PC-3 (cell line): ENCODE data around the gene NADK2. TPM values are rescaled to one million over a fixed set of nuclear protein-coding genes. Genes with fewer than 3 reads are reported as not detected.

Source experiments
- ATAC-seq: fragments of 200-7000 bp; cut with Tn5 transposase; 2 replicates; pipeline ENCODE4 v1.9.1; 2020; ENCODE audit warnings: mild to moderate bottlenecking, moderate library complexity
- BruUV-seq: library from RNA; stranded (reverse); fragments of 400-500 nt; replicated peaks from 2 replicates; lab custom pipeline; 2021; lab: Mats Ljungman, UMichigan
- CTCF ChIA-PET: fragments of 300-600 bp; sonication (Branson Sonifier 250); formaldehyde crosslinking; loops from one replicate; lab custom pipeline; 2022; ENCODE audit warnings: antibody characterized with exemption; lab: Charles Lee
- POLR2A ChIA-PET: fragments of 300-600 bp; sonication (Branson Sonifier 250); formaldehyde crosslinking; loops from one replicate; lab custom pipeline; 2022; ENCODE audit warnings: antibody characterized with exemption; ENCODE audit not compliant: unreplicated experiment; lab: Charles Lee
- DNase-seq: peaks from one replicate; pipeline ENCODE4 v3.0.0-alpha.2; 2015
- H2AFZ ChIP-seq: fragments of 300-600 bp; sonication (generic); 2 replicates; pipeline ENCODE4 v1.6.0; 2016; ENCODE audit warnings: antibody characterized with exemption, low read length
- H3F3A ChIP-seq: fragments of 300-600 bp; sonication (generic); one replicate; pipeline ENCODE4 v1.6.0; 2017; ENCODE audit warnings: antibody characterized with exemption, low read length, control low read depth, mild to moderate bottlenecking; ENCODE audit not compliant: unreplicated experiment
- H3K27ac ChIP-seq: fragments of 300-600 bp; sonication (generic); 2 replicates; pipeline ENCODE4 v1.5.1; 2016; ENCODE audit warnings: mild to moderate bottlenecking, low read length
- H3K27me3 ChIP-seq: fragments of 300-600 bp; sonication (generic); 2 replicates; pipeline ENCODE4 v1.6.1; 2016; ENCODE audit warnings: low read length, mixed read lengths
- H3K36me3 ChIP-seq: fragments of 300-600 bp; sonication (generic); 2 replicates; pipeline ENCODE4 v1.6.1; 2016; ENCODE audit warnings: low read depth, mixed run types, low read length, mixed read lengths
- H3K4me1 ChIP-seq: fragments of 300-600 bp; sonication (generic); 2 replicates; pipeline ENCODE4 v1.5.1; 2016; ENCODE audit warnings: low read length; ENCODE audit not compliant: insufficient read depth
- H3K4me2 ChIP-seq: fragments of 300-600 bp; sonication (generic); 2 replicates; pipeline ENCODE4 v1.6.0; 2016; ENCODE audit warnings: low read length
- H3K4me3 ChIP-seq: fragments of 300-600 bp; sonication (generic); 2 replicates; pipeline ENCODE4 v1.5.1; 2016; ENCODE audit warnings: mild to moderate bottlenecking, low read length, mixed read lengths
- H3K79me2 ChIP-seq: fragments of 300-600 bp; sonication (generic); 2 replicates; pipeline ENCODE4 v1.6.1; 2017; ENCODE audit warnings: low read length, mixed read lengths
- H3K9ac ChIP-seq: fragments of 300-600 bp; sonication (generic); 2 replicates; pipeline ENCODE4 v1.6.0; 2016; ENCODE audit warnings: mild to moderate bottlenecking, low read length
- H3K9me2 ChIP-seq: fragments of 300-600 bp; sonication (generic); replicated peaks from 2 replicates; pipeline ENCODE4 v1.6.1; 2016; ENCODE audit warnings: mixed run types, low read length, mixed read lengths
- H3K9me3 ChIP-seq: fragments of 300-600 bp; sonication (generic); 2 replicates; pipeline ENCODE4 v1.6.1; 2016; ENCODE audit warnings: low read length, mixed read lengths
- H4K20me1 ChIP-seq: fragments of 300-600 bp; sonication (generic); 2 replicates; pipeline ENCODE4 v1.6.1; 2016; ENCODE audit warnings: low read length, mixed read lengths
- EZH2 ChIP-seq: fragments of 300-600 bp; sonication (generic); IDR thresholded peaks from one replicate; pipeline ENCODE4 v1.6.1; 2017; ENCODE audit warnings: antibody characterized with exemption, mild to moderate bottlenecking, low read length; ENCODE audit not compliant: unreplicated experiment
- EZH2phosphoT487 ChIP-seq: fragments of 300-600 bp; sonication (generic); IDR thresholded peaks from 2 replicates; pipeline ENCODE4 v1.6.1; 2018; ENCODE audit warnings: mild to moderate bottlenecking, antibody characterized with exemption, low read length, borderline replicate concordance
- intact Hi-C: fragments of 100-400 bp; cut with micrococcal nuclease; formaldehyde crosslinking; loops from 2 replicates; pipeline ENCODE4 v1.9.0; 2023
- total RNA-seq: library from RNA; depleted of rRNA; stranded (reverse); fragments of >200 nt; gene quantifications from 2 replicates; pipeline ENCODE4 v1.2.3, GENCODE V29; 2014
- TF ChIP-seq, protein P1 (sequence below): fragments of 300-600 bp; sonication (generic); conservative IDR thresholded peaks from 2 replicates; pipeline ENCODE4 v1.5.1; 2017; ENCODE audit warnings: antibody characterized with exemption, low read depth, mild to moderate bottlenecking, low read length

Gene NADK2
- total RNA-seq, 1 experiment from 2014 or later = 17.7 TPM

- no peak for ATAC-seq
- POLR2A ChIA-PET = no interaction called here
Observed at GRCh38 chr5:36269478-36269877, 27.8 kb upstream of the NADK2 start.

DNA sequence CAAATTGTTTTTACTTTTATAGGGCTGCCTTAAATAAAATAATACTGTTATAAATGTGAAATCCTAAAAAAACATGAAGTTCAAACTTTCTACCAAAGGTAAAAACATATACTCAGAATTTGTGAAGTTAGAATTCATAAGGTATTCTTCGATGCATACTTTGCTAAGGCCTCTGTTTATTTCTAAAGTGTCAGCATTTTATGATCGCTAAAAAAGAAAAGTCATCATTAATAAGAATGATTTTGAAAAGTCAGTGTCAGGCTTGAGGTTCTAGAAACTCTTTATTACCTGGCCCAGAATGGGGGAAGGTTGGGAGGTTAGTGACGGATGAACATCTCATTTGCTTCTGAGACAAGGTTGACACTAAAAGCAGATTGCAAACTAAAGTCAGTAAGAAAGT, 26.2 kb upstream of the NADK2 start:
- H3K36me3 ChIP-seq = no peaks in the 10 kb centered on the region
- intact Hi-C loops = no loop called here
- H2AFZ ChIP-seq = no peak overlapping the region
- no peaks in the 10 kb centered on the region for H3K9me2 ChIP-seq
- no TSS peak for BruUV-seq
- no peaks in the 10 kb centered on the region for H3K9me3 ChIP-seq
- no peaks in the 10 kb centered on the region for H3K79me2 ChIP-seq
- H3K27ac ChIP-seq = no peak overlapping the region
- ChIA-PET CTCF (no interaction called here), POLR2A (no interaction called here)
- no peaks in the 10 kb centered on the region; the same call in 1 of the 2 replicates for H3K27me3 ChIP-seq
- no peaks in the 10 kb centered on the region for H3F3A ChIP-seq
- H4K20me1 ChIP-seq = no peaks in the 10 kb centered on the region
- H3K4me1 ChIP-seq = no peaks in the 10 kb centered on the region
- no peak for TF ChIP-seq EZH2
- no peak for TF ChIP-seq EZH2phosphoT487
- H3K4me3 ChIP-seq = no peak overlapping the region
- H3K9ac ChIP-seq = no peak overlapping the region
- H3K4me2 ChIP-seq = no peak overlapping the region
- DNase-seq = no peak
- ATAC-seq = no peak

More at GRCh38 chr5:36269478-36269877, 27.8 kb upstream of the NADK2 start:
- Histone ChIP-seq H3K27me3 (no peaks in the 10 kb centered on the region; the same call in 1 of the 2 replicates), H3K9me3 (no peaks in the 10 kb centered on the region), H3K4me2 (no peak overlapping the region), H4K20me1 (no peaks in the 10 kb centered on the region), H3F3A (no peaks in the 10 kb centered on the region), H3K27ac (no peak overlapping the region), H3K36me3 (no peaks in the 10 kb centered on the region), H3K9me2 (no peaks in the 10 kb centered on the region), H2AFZ (no peak overlapping the region), H3K79me2 (no peaks in the 10 kb centered on the region), H3K4me3 (no peak overlapping the region), H3K4me1 (no peaks in the 10 kb centered on the region), H3K9ac (no peak overlapping the region)
- intact Hi-C loops = no loop called here
- TF ChIP-seq EZH2 (no peak), EZH2phosphoT487 (no peak)
- TF ChIP-seq, protein P1, sequence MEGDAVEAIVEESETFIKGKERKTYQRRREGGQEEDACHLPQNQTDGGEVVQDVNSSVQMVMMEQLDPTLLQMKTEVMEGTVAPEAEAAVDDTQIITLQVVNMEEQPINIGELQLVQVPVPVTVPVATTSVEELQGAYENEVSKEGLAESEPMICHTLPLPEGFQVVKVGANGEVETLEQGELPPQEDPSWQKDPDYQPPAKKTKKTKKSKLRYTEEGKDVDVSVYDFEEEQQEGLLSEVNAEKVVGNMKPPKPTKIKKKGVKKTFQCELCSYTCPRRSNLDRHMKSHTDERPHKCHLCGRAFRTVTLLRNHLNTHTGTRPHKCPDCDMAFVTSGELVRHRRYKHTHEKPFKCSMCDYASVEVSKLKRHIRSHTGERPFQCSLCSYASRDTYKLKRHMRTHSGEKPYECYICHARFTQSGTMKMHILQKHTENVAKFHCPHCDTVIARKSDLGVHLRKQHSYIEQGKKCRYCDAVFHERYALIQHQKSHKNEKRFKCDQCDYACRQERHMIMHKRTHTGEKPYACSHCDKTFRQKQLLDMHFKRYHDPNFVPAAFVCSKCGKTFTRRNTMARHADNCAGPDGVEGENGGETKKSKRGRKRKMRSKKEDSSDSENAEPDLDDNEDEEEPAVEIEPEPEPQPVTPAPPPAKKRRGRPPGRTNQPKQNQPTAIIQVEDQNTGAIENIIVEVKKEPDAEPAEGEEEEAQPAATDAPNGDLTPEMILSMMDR = no peak
- CTCF ChIA-PET = no interaction called here
- no peak for DNase-seq
- BruUV-seq = no TSS peak

- ChIA-PET CTCF (no interaction called here), POLR2A (no interaction called here)
- no peaks in the 10 kb centered on the region for H3F3A ChIP-seq
- no peaks in the 10 kb centered on the region for H3K9me3 ChIP-seq
- no peaks in the 10 kb centered on the region for H4K20me1 ChIP-seq
- H3K4me2 ChIP-seq = no peak overlapping the region
- H3K9ac ChIP-seq = no peak overlapping the region
- no peak overlapping the region for H3K27ac ChIP-seq
- no peak for ATAC-seq
- no peak overlapping the region for H3K4me3 ChIP-seq
- DNase-seq = no peak
- no peak for TF ChIP-seq EZH2
- TF ChIP-seq EZH2phosphoT487 = no peak
- TF ChIP-seq, protein P1 = no peak
- H3K4me1 ChIP-seq = no peaks in the 10 kb centered on the region
- H3K9me2 ChIP-seq = no peaks in the 10 kb centered on the region
- BruUV-seq = no TSS peak
- H3K79me2 ChIP-seq = no peaks in the 10 kb centered on the region
- H2AFZ ChIP-seq = peak overlapping the region; percentile 30; the same call in 1 of the 2 replicates
- H3K36me3 ChIP-seq = no peaks in the 10 kb centered on the region
- H3K27me3 ChIP-seq = no peaks in the 10 kb centered on the region
- intact Hi-C loops = loop anchor here (2.0 kb wide), 1 partner anchor 243 kb away; no protein-coding TSS in a partner anchor
Observed at GRCh38 chr5:36264202-36264760, 22.6 kb upstream of the NADK2 start.
